GM18499 (cell line): ENCODE results near the gene ZC3H18.
"Not testable (repeated sequence)": the region's sequence is repeated elsewhere in the genome, so short reads cannot be mapped to it uniquely, and the experiment has no call there.

Experiments used
- ATAC-seq: cut with Tn5 transposase; IDR thresholded peaks from one replicate; pipeline ENCODE4 v1.9.1; 2021; ENCODE audit warnings: moderate number of reproducible peaks; ENCODE audit not compliant: insufficient read depth, unreplicated experiment

The ZC3H18 gene

GRCh38 chr16:88599825-88600538, 29.8 kb downstream of the ZC3H18 start:
- ATAC-seq = no peak

- no peak for ATAC-seq
Observed at GRCh38 chr16:88600539-88600896, 30.3 kb downstream of the ZC3H18 start.

GRCh38 chr16:88601313-88602036, 31.3 kb downstream of the ZC3H18 start:
- ATAC-seq = no peak

DNA sequence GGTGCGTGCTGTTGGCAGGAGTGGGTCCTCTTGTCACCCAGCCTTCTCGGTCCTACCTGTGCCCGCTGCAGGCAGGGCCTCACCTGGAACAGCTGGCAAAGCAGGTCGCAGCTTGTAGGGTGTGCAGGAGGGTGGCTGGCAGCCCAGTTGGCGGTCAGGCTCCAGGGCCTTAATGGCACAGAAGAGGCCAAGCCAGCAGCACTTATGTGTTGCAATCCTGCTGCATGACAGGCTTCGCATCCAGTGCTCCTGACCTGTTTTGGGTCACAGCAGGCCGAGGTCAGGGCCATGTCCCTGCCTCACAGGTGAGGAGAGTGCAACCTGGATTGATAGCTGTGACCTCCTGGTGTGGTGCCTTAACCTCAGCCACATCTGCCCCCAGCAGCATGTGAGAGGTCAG, 31.9 kb downstream of the ZC3H18 start:
- no peak for ATAC-seq

GRCh38 chr16:88605186-88606147, 35.3 kb downstream of the ZC3H18 start:
- ATAC-seq = no peak

GRCh38 chr16:88606148-88606757, 36.0 kb downstream of the ZC3H18 start:
- no peak for ATAC-seq

GRCh38 chr16:88608076-88608475, 37.9 kb downstream of the ZC3H18 start:
- ATAC-seq = no peak

- not testable (repeated sequence) for ATAC-seq
Observed at GRCh38 chr16:88609426-88609825, 39.2 kb downstream of the ZC3H18 start.

- no peak for ATAC-seq
Observed at GRCh38 chr16:88610080-88610479, 39.9 kb downstream of the ZC3H18 start.

DNA sequence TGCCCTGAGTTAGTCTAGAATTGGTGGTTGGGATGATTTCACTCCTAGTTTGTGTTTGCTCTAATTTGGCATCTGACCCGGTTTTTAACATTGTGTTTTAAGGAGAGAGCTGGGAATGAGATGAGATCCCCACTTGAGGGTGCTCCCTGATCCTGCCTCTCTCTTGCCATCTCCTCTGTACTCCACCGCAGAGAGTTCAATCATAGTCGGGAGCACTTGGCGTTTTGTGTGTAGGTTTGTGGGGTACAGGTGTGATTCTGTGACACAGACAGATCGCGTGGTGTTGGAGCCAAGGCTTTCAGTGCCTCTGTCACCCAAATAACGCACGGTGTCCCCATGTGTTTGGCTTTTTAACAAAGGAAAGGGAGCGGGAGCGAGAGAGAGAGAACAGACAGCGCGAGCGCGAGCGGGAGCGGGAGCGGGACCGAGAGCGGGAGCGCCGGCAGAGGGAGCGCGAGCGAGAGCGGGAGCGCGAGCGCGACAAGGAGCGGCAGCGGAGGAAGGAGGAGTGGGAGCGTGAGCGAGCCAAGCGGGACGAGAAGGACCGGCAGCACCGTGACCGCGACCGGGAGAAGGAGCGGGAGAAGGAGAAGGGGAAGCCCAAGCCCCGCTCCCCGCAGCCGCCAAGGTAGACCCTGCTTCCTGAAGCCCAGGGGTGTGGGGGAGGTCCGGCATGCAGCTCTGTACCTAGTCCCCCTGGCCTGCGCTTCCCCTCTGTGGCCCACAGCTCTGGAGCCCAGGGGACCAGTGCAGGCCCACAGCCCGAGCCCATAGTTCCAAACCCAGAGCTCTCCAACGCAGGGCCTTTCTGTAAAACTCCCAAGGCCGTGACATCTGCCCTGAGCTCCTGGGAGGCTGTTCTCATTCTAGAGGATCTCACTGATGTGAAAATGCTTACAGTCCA, 41.0 kb downstream of the ZC3H18 start:
- ATAC-seq = no peak

DNA sequence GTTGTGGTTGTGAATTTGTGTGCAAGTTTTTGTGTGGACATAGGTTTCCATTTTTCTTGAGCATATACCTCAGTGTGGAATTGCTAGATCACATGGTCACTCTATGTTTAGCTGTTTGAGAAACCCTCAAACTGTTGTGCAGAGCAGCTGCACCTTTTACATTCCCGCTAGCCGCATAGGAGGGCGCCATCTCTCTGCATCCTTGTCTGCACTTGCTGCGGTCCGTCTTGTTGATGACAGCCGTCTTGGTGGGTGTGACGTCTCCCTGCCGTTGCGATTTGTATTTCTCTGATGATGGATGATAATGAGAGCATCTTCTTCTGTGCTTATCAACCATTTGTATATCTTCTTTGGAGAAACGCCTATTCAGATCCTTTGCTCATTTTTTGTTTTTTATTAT, 43.1 kb downstream of the ZC3H18 start:
- ATAC-seq = no peak

DNA sequence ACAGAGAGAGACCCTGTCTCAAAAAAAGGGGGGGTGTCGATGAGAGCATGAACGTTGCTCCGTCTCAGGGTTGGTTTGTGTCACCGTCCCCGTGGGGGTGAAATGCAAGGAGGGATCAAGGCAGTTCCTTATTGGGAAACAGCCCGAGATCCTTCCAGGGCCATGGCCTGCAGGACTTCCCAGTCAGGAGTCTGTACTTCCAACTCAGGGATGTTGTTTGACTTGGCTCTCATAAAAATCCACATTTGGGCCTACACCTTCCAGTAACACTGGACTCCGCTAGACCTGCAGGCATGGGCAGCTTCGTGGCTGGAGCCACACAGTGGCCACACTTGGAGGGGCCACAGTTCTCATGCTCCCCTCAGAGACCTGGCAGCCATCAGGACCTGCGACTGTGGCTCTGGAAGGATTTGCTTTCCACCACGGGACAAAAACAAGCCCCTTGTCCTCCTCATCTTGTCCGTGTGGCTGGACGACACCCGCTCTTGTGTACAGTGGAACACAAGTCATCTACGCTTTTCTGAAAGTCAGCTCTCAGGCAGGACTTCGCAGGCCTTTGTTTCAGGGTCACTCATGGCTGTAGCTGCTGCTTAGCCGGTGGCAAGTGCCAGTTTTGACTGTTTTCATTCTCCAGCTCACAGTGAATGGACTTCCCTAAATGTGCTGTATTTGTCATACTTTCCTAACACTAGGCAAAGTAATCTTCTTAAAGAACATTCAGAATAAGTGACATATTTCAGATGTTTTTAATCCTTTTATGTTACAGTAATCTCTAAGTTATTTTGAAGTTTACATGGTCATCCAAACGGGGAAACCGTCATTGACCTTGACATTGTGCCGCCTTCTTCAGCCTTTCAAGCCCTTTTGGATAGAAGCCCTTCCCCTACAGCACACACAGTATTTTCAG, 44.0 kb downstream of the ZC3H18 start:
- no peak for ATAC-seq

DNA sequence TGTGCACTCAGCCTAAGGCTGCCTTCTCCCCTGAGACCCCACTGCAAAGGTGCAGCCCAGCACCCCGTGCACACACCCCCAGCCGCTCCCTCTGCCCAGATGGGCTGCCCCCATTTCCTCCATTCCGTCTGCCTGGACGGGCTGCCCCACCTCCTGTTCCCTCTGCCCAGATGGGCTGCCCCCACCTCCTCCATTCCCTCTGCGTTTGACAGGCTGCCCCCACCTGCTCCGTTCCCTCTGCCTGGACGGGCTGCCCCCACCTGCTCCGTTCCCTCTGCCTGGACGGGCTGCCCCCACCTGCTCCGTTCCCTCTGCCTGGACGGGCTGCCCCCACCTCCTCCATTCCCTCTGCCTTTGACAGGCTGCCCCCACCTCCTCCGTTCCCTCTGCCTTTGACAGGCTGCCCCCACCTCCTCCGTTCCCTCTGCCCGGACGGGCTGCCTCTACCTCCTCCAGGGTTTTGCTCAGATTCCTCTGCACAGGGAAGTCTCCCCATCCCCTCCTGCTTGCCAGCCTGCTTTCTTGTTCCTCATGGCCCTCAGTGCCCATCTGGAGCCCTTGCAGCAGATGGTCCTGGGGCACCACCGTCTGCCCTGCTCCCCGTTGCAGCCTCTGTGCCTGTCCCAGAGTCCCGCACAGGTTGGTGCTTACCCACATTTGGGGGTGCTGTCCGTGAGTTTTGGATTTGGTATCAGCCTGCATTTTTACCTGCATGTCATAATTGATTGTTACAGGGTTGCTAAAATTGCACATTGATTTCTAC, 44.8 kb downstream of the ZC3H18 start:
- no peak for ATAC-seq

GRCh38 chr16:88616320-88616719, 46.1 kb downstream of the ZC3H18 start:
- ATAC-seq = no peak

GRCh38 chr16:88616736-88617135, 46.5 kb downstream of the ZC3H18 start:
- no peak for ATAC-seq

- ATAC-seq = no peak
Observed at GRCh38 chr16:88617268-88618031, 47.2 kb downstream of the ZC3H18 start.
